OCI-LY1 (cell line): ENCODE results near the gene PICALM.

Experiments used
- H2AFZ ChIP-seq: fragments of 200-600 bp; sonication (generic), shearing (Covaris generic); 2 replicates; pipeline ENCODE4 v1.6.0; 2014; ENCODE audit warnings: antibody characterized with exemption, mild to moderate bottlenecking, low read length
- H3F3A ChIP-seq: fragments of 200-600 bp; sonication (generic), shearing (Covaris generic); 2 replicates; pipeline ENCODE4 v1.6.0; 2014; ENCODE audit warnings: mild to moderate bottlenecking, antibody characterized with exemption, low read length, moderate library complexity; ENCODE audit not compliant: insufficient read depth
- H3K27ac ChIP-seq: fragments of 200-600 bp; sonication (generic); 2 replicates; pipeline ENCODE4 v1.5.1; 2014; ENCODE audit warnings: low read length, mixed run types, mild to moderate bottlenecking, low read depth; ENCODE audit not compliant: poor library complexity, severe bottlenecking
- H3K27me3 ChIP-seq: fragments of 200-600 bp; sonication (generic); 2 replicates; pipeline ENCODE4 v1.6.0; 2014; ENCODE audit warnings: antibody characterized with exemption, mild to moderate bottlenecking, low read length, moderate library complexity; ENCODE audit not compliant: insufficient read depth
- H3K36me3 ChIP-seq: fragments of 200-600 bp; sonication (generic); 2 replicates; pipeline ENCODE4 v1.6.1; 2014; ENCODE audit warnings: mild to moderate bottlenecking, antibody characterized with exemption, low read length, moderate library complexity, mixed read lengths; ENCODE audit not compliant: insufficient read depth
- H3K4me1 ChIP-seq: fragments of 200-600 bp; sonication (generic); 2 replicates; pipeline ENCODE4 v1.5.1; 2014; ENCODE audit warnings: mild to moderate bottlenecking, low read length, moderate library complexity; ENCODE audit not compliant: insufficient read depth, severe bottlenecking
- H3K4me2 ChIP-seq: fragments of 200-600 bp; sonication (generic), shearing (Covaris generic); 2 replicates; pipeline ENCODE4 v1.6.1; 2014; ENCODE audit warnings: low read length
- H3K4me3 ChIP-seq: fragments of 200-600 bp; sonication (generic); 2 replicates; pipeline ENCODE4 v1.5.1; 2014; ENCODE audit warnings: low read length, low read depth, mild to moderate bottlenecking, mixed read lengths; ENCODE audit not compliant: poor library complexity, severe bottlenecking
- H3K79me2 ChIP-seq: fragments of 200-600 bp; shearing (Covaris generic); 2 replicates; pipeline ENCODE4 v1.6.1; 2016; ENCODE audit warnings: mixed run types, low read length, mixed read lengths; ENCODE audit not compliant: insufficient read depth
- H3K9ac ChIP-seq: fragments of 200-600 bp; sonication (generic), shearing (Covaris generic); 2 replicates; pipeline ENCODE4 v1.6.1; 2014; ENCODE audit warnings: mild to moderate bottlenecking, low read length, mixed read lengths
- H3K9me2 ChIP-seq: fragments of 200-600 bp; sonication (generic), shearing (Covaris generic); 2 replicates; pipeline ENCODE4 v1.6.1; 2014; ENCODE audit warnings: low read depth, mild to moderate bottlenecking, low read length, mixed read lengths
- H3K9me3 ChIP-seq: fragments of 200-600 bp; shearing (Covaris generic); 2 replicates; pipeline ENCODE4 v1.6.1; 2014; ENCODE audit warnings: low read length, mixed read lengths
- H4K20me1 ChIP-seq: fragments of 200-600 bp; sonication (generic), shearing (Covaris generic); 2 replicates; pipeline ENCODE4 v1.6.0; 2016; ENCODE audit warnings: mild to moderate bottlenecking, low read length; ENCODE audit not compliant: insufficient read depth
- CTCF ChIP-seq: fragments of 200-600 bp; sonication (generic), shearing (Covaris generic); IDR thresholded peaks from 2 replicates; pipeline ENCODE4 v1.5.1; 2017; ENCODE audit warnings: mild to moderate bottlenecking, antibody characterized with exemption, low read length, moderate library complexity, mixed read lengths
- EZH2 ChIP-seq: fragments of 200-600 bp; sonication (generic), shearing (Covaris generic); IDR thresholded peaks from 2 replicates; pipeline ENCODE4 v1.8.0; 2017; ENCODE audit warnings: borderline replicate concordance, mixed run types, mild to moderate bottlenecking, antibody characterized with exemption, low read length, moderate library complexity, mixed read lengths

The PICALM gene

GRCh38 chr11:85974122-85974521, 94.8 kb downstream of the PICALM start:
- Histone ChIP-seq H4K20me1 (no peaks in the 10 kb centered on the region), H3K4me3 (no peak overlapping the region), H3K4me1 (no peaks in the 10 kb centered on the region), H3K9me2 (no peaks in the 10 kb centered on the region), H3K9me3 (no peaks in the 10 kb centered on the region), H3K27me3 (no peaks in the 10 kb centered on the region), H3K79me2 (no peaks in the 10 kb centered on the region; the same call in 1 of the 2 replicates), H3K27ac (no peak overlapping the region), H2AFZ (no peak overlapping the region), H3F3A (no peaks in the 10 kb centered on the region), H3K9ac (no peak overlapping the region), H3K4me2 (no peak overlapping the region), H3K36me3 (peaks cover 92% of the 10 kb centered on the region)
- TF ChIP-seq EZH2: no peak

- Histone ChIP-seq H3K36me3 (peaks cover 96% of the 10 kb centered on the region), H3K4me2 (no peak overlapping the region), H3K27ac (no peak overlapping the region), H3K9ac (no peak overlapping the region), H2AFZ (no peak overlapping the region), H3F3A (no peaks in the 10 kb centered on the region), H3K27me3 (no peaks in the 10 kb centered on the region), H3K9me3 (no peaks in the 10 kb centered on the region), H3K4me3 (no peak overlapping the region), H3K4me1 (no peaks in the 10 kb centered on the region), H3K79me2 (no peaks in the 10 kb centered on the region), H3K9me2 (no peaks in the 10 kb centered on the region), H4K20me1 (no peaks in the 10 kb centered on the region)
- no peak for TF ChIP-seq EZH2
- TF ChIP-seq CTCF: no peak
Observed at GRCh38 chr11:85970593-85970992, 98.3 kb downstream of the PICALM start.

GRCh38 chr11:85967457-85967856, 101.4 kb downstream of the PICALM start:
- no peaks in the 10 kb centered on the region for H4K20me1 ChIP-seq
- H2AFZ ChIP-seq: no peak overlapping the region
- no peak overlapping the region for H3K9ac ChIP-seq
- no peak overlapping the region for H3K4me3 ChIP-seq
- peaks cover 95% of the 10 kb centered on the region for H3K36me3 ChIP-seq
- no peaks in the 10 kb centered on the region for H3K9me2 ChIP-seq
- no peaks in the 10 kb centered on the region for H3K4me1 ChIP-seq
- no peaks in the 10 kb centered on the region for H3K9me3 ChIP-seq
- no peak overlapping the region for H3K4me2 ChIP-seq
- TF ChIP-seq EZH2 (no peak), CTCF (no peak)
- H3K27ac ChIP-seq: no peak overlapping the region
- no peaks in the 10 kb centered on the region for H3F3A ChIP-seq
- no peaks in the 10 kb centered on the region for H3K79me2 ChIP-seq
- H3K27me3 ChIP-seq: no peaks in the 10 kb centered on the region

- no peaks in the 10 kb centered on the region for H3K4me1 ChIP-seq
- no peak overlapping the region for H3K4me3 ChIP-seq
- H3K79me2 ChIP-seq: no peaks in the 10 kb centered on the region
- no peaks in the 10 kb centered on the region for H3K9me2 ChIP-seq
- no peak for TF ChIP-seq CTCF
- TF ChIP-seq EZH2: no peak
- no peaks in the 10 kb centered on the region for H4K20me1 ChIP-seq
- H3K27ac ChIP-seq: no peak overlapping the region
- no peaks in the 10 kb centered on the region for H3F3A ChIP-seq
- no peaks in the 10 kb centered on the region for H3K9me3 ChIP-seq
- H2AFZ ChIP-seq: no peak overlapping the region
- no peak overlapping the region for H3K9ac ChIP-seq
- no peaks in the 10 kb centered on the region for H3K27me3 ChIP-seq
- H3K4me2 ChIP-seq: no peak overlapping the region
- H3K36me3 ChIP-seq: peaks cover 90% of the 10 kb centered on the region
Observed at GRCh38 chr11:85965202-85965601, 103.7 kb downstream of the PICALM start.
